ENCODE results near the gene MCMBP.
"Not testable (repeated sequence)": the region's sequence is repeated elsewhere in the genome, so short reads cannot be mapped to it uniquely, and the experiment has no call there.

GRCh38 chr10:119886070-119886469 is 13.4 kb upstream of the MCMBP start:
- not testable (repeated sequence) for TF ChIP-seq CTCF (IDR thresholded peaks at IDR 0.05); EZH2 (IDR thresholded peaks at IDR 0.05; ENCODE audit: borderline replicate concordance, insufficient read depth, low read depth, low read length, poor library complexity, severe bottlenecking)

Data from B cell (primary cell).